VCaP (cell line): Measurements from ENCODE around the gene ZDHHC15.
"Not testable (repeated sequence)": the region's sequence is repeated elsewhere in the genome, so short reads cannot be mapped to it uniquely, and the experiment has no call there.

Source experiments
- H3K27ac ChIP-seq: fragments of 450-650 bp; 2 replicates; pipeline ENCODE4 v1.5.1; 2017
- TF ChIP-seq, protein P1 (sequence below): fragments of 450-650 bp; conservative IDR thresholded peaks from 2 replicates; pipeline ENCODE4 v1.5.1; 2017; ENCODE audit warnings: mild to moderate bottlenecking, moderate library complexity

Gene ZDHHC15

DNA sequence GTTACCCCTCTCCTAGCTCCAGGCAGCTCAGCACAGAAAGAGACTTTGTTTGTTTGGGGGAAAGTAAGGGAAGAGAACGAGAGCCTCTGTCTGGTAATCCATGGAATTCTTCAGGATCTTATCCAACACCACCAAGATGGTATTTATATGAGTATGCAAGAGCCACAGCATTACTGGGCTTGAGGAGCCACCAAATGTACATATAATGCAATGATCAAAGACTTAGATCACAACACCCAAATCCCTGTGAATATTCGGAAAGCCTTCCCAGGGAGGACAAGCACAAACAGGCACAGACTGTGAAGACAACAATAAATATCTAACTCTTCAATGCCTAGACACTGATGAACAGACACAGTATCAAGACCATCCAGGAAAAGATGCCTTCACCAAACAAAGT lies 132.4 kb downstream of the ZDHHC15 start:
- H3K27ac ChIP-seq, result no peak overlapping the region
- TF ChIP-seq, protein P1, sequence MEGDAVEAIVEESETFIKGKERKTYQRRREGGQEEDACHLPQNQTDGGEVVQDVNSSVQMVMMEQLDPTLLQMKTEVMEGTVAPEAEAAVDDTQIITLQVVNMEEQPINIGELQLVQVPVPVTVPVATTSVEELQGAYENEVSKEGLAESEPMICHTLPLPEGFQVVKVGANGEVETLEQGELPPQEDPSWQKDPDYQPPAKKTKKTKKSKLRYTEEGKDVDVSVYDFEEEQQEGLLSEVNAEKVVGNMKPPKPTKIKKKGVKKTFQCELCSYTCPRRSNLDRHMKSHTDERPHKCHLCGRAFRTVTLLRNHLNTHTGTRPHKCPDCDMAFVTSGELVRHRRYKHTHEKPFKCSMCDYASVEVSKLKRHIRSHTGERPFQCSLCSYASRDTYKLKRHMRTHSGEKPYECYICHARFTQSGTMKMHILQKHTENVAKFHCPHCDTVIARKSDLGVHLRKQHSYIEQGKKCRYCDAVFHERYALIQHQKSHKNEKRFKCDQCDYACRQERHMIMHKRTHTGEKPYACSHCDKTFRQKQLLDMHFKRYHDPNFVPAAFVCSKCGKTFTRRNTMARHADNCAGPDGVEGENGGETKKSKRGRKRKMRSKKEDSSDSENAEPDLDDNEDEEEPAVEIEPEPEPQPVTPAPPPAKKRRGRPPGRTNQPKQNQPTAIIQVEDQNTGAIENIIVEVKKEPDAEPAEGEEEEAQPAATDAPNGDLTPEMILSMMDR, result no peak

DNA sequence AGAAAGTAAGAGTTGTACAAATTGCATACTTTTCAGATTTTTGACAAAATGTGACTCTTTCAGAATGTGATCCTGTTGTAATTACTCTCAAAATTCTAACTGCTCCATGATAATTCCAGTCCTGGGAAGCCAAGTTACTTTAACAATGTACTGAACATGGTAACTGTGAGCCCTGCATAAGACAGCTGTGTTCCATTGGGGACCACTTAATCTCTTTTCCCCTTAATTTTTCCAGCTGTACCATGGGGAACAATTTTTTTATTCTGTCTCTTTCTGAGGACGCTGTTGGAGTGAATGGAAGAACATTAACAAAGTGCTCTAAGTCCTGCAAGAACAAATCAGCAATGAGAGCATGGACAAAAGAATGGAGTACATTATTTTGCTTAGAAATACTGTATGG lies 153.1 kb downstream of the ZDHHC15 start:
- TF ChIP-seq, protein P1, result no peak

DNA sequence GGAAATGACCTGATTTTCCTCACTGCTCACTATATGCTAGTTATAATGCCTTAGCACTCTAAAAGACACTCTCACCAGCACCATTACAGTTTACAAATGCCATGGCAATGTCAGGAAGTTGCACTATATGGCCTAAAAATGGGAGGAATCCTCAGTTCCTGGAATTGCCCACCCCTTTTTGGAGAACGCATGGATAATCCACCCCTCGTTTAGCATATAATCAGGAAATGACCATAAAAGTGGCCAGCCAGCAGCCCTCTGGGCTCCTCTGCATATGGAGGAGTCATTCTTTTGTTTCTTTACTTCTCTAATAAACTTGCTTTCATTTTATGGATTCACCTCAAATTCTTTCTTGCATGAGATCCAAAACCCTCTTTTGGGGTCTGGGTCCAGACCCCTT lies 156.0 kb downstream of the ZDHHC15 start:
- H3K27ac ChIP-seq, result no peak overlapping the region
- TF ChIP-seq, protein P1, result no peak

More for the DNA sequence above, 153.1 kb downstream of the ZDHHC15 start:
- H3K27ac ChIP-seq, result no peak overlapping the region

DNA sequence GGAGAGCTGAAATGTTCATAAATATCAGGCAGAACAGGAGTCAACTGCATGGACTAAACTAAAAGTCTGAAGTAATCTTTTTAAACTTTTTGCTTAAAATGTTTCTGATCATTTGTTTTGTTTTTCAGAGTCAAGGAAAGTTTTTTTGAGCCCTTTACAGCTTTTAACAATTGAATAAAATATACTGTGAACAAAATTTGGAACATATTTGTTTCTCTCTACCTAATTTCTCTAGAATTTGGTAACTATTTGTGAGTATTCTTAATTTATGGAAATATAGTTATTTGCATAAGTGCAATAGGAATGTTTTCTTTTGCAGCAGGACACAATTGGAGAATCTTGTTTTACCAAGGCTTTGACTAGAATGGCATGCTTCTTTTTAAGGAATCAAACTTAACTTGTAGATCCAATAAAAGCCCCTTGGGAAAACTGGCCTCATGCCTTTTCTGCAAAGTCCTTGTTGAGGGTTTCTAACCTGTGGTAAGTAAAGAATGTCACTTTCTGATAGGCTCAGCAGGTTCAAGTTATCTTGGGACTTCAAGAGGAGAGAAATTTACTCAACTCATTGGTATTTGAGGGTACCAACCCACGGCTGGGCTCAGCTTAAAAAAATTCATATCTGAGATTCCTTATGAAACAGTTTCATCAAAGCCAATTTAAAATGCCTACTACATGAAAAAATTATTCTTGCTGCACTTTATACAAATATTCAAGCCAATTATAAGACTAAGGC lies 157.4 kb downstream of the ZDHHC15 start:
- no peak overlapping the region for H3K27ac ChIP-seq
- TF ChIP-seq, protein P1, result no peak

DNA sequence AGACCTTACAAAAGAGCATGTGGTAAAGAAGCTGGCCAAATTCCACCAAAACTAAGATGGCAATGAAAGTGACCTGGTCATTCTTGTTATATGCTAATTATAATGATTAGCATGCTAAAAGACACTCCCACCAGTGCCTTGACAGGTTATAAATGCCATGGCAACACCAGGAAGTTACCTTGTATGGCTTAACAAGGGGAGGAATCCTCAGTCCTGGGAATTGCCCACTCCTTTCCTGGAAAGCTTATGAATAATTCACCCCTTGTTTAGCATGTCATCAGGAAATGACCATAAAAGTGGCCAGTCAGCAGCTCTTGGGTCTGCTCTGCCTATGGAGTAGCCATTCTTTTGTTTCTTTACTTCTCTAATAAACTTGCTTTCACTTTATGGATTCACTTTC lies 161.0 kb downstream of the ZDHHC15 start:
- TF ChIP-seq, protein P1, result no peak

DNA sequence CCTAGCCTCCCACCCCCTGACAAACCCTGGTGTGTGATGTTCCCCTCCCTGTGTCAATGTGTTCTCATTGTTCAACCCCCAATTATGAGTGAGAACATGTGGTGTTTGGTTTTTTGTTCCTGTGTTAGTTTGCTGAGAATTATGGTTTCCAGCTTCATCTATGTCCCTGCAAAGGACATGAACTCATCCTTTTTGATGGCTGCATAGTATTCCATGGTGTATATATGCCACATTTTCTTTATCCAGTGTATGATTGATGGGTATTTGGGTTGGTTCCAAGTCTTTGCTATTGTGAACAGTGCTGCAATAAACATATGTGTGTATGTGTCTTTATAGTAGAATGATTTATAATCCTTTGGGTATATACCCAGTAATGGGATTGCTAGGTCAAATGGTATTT lies 174.2 kb downstream of the ZDHHC15 start:
- not testable (repeated sequence) for H3K27ac ChIP-seq

More for the DNA sequence above, 161.0 kb downstream of the ZDHHC15 start:
- no peak overlapping the region for H3K27ac ChIP-seq

DNA sequence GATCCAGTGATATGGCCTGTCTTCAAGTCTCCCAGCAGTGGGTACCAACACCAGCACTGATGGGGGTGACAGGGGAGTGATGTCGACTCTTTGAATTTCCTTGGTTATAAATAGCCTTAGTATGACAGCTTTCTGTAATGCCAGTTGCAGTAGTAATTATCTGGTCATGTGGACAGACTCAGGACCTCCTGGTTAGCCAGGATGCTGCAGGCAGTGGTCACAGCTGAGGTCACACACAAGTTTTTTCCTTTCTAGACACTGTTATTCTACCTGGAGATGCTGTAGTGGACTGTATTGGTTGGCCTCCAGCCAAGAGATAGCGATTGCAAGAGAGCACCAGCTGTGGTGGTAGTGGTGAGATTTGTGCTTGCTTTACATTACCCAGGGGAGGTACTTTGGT lies 185.3 kb downstream of the ZDHHC15 start:
- TF ChIP-seq, protein P1, result no peak
- no peak overlapping the region for H3K27ac ChIP-seq

DNA sequence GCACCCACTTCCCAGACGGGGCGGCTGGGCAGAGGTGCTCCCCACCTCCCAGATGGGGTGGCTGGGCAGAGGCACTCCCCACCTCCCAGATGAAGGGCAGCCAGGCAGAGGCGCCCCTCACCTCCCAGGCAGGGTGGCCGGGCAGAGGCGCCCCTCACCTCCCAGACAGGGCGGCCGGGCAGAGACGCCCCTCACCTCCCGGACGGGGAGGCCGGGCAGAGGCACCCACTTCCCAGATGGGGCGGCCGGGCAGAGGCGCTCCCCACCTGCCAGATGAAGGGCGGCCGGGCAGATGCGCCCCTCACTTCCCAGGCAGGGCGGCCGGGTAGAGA lies 187.7 kb downstream of the ZDHHC15 start:
- no peak overlapping the region for H3K27ac ChIP-seq
- TF ChIP-seq, protein P1, result no peak

DNA sequence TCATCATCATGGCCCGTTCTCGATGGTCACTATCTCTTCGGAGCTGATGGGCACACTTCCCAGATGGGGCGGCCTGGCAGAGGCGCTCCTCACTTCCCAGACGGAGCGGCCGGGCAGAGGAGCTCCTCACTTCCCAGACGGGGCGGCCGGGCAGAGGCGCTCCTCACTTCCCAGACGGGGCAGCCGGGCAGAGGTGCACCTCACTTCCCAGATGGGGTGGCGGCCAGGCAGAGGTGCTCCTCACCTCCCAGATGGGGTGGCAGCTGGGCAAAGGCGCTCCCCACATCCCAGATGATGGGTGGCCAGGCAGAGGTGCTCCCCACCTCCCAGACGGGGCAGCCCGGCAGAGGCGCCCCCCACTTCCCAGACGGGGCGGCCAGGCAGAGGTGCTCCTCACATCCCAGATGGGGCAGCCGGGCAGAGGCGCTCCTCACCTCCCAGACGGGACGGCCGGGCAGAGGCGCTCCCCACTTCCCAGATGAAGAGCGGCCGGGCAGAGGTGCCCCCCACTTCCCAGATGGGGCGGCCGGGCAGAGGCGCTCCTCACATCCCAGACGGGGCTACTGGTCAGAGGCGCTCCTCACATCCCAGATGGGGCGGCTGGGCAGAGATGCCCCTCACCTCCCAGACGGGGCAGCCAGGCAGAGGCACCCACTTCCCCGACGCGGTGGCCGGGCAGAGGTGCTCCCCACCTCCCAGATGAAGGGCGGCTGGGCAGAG lies 188.3 kb downstream of the ZDHHC15 start:
- H3K27ac ChIP-seq, result not testable (repeated sequence)
